Epithelial cell of esophagus (primary cell): ENCODE measurements around the gene AMH.

ENCODE experiments used
- DNase-seq: peaks from one replicate; pipeline ENCODE4 v3.0.0; 2010; ENCODE audit warnings: low read depth
- H3K4me3 ChIP-seq: 2 replicates; pipeline ENCODE4 v1.5.1; 2011; ENCODE audit warnings: mild to moderate bottlenecking, low read length, control low read depth
- TF ChIP-seq, protein P1 (sequence below): IDR thresholded peaks from 2 replicates; pipeline ENCODE4 v1.5.1; 2011; ENCODE audit warnings: low read depth, mild to moderate bottlenecking, low read length, control low read depth, inconsistent platforms; ENCODE audit not compliant: insufficient read depth; ENCODE audit errors: missing control alignments

AMH gene

GRCh38 chr19:2226051-2226839, 22.9 kb upstream of the AMH start:
- TF ChIP-seq, protein P1, sequence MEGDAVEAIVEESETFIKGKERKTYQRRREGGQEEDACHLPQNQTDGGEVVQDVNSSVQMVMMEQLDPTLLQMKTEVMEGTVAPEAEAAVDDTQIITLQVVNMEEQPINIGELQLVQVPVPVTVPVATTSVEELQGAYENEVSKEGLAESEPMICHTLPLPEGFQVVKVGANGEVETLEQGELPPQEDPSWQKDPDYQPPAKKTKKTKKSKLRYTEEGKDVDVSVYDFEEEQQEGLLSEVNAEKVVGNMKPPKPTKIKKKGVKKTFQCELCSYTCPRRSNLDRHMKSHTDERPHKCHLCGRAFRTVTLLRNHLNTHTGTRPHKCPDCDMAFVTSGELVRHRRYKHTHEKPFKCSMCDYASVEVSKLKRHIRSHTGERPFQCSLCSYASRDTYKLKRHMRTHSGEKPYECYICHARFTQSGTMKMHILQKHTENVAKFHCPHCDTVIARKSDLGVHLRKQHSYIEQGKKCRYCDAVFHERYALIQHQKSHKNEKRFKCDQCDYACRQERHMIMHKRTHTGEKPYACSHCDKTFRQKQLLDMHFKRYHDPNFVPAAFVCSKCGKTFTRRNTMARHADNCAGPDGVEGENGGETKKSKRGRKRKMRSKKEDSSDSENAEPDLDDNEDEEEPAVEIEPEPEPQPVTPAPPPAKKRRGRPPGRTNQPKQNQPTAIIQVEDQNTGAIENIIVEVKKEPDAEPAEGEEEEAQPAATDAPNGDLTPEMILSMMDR = no peak
- DNase-seq = no peak

DNA sequence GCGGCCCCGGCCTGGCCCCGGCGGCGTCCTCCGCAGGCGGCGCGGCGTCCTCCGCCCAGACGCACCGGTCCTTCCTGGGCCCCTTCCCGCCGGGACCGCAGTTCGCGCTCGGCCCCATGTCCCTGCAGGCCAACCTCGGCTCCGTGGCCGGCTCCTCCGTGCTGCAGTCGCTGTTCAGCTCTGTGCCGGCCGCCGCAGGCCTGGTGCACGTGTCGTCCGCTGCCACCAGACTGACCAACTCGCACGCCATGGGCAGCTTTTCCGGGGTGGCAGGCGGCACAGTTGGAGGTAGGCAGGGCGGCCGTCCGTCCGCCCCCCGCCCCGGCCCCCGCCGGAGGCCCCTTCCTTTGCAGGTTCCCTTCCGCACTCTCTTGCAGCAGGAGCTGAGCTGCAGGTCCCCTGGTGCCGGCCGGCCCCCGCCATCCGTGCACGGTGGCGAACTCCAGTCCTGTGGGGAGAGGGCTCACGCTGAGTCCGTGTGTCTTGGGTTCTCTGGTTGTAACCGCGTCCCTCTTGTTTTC, 22.2 kb upstream of the AMH start:
- no peak overlapping the region for H3K4me3 ChIP-seq
- DNase-seq = no peak
- TF ChIP-seq, protein P1 = no peak

More at GRCh38 chr19:2226051-2226839, 22.9 kb upstream of the AMH start:
- no peak overlapping the region for H3K4me3 ChIP-seq

- TF ChIP-seq, protein P1 = no peak
- no peak for DNase-seq
- H3K4me3 ChIP-seq = no peak overlapping the region
Observed at GRCh38 chr19:2227415-2228156, 21.5 kb upstream of the AMH start.

DNA sequence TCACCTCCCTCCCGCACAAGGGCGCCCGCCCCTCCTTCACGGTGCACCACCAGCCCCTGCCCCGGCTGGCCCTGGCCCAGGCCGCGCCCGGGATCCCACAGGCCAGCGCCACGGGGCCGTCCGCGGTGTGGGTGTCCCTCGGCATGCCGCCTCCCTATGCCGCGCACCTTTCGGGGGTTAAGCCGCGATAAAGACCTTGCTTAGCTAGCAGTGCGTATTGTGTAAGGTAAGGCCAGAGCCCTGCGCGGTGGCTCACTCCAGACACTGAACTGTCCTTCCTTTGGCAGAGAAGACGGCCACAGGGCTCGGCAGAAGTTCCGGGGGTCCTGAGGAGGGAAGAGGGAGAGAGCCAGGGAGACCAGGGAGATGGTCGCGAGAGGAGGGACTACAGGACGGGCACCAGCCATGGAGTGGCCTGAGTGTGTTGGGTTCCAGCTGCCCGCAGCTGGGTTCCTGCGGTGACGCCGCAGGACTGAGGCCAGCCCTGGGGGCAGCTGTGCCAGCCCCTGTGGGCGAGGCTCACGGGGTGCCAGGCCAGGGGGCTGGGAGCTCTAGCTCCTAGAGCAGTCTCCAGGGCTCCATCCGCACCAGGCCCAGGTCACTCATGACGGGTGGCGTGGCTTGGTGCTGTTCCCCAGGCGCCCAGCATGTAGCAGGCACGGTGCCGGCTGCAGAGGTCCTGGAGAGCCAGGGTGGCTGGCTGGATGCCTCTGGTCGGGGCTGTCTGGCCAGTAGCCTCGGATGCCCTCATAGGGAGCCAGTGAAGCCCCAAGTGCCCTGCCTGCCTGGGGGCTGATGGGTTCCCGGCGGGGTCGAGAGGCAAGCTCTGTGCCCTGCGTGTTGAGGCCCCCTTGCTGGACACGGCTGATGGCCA, 20.7 kb upstream of the AMH start:
- TF ChIP-seq, protein P1 = no peak
- DNase-seq = no peak
- H3K4me3 ChIP-seq = no peak overlapping the region

DNA sequence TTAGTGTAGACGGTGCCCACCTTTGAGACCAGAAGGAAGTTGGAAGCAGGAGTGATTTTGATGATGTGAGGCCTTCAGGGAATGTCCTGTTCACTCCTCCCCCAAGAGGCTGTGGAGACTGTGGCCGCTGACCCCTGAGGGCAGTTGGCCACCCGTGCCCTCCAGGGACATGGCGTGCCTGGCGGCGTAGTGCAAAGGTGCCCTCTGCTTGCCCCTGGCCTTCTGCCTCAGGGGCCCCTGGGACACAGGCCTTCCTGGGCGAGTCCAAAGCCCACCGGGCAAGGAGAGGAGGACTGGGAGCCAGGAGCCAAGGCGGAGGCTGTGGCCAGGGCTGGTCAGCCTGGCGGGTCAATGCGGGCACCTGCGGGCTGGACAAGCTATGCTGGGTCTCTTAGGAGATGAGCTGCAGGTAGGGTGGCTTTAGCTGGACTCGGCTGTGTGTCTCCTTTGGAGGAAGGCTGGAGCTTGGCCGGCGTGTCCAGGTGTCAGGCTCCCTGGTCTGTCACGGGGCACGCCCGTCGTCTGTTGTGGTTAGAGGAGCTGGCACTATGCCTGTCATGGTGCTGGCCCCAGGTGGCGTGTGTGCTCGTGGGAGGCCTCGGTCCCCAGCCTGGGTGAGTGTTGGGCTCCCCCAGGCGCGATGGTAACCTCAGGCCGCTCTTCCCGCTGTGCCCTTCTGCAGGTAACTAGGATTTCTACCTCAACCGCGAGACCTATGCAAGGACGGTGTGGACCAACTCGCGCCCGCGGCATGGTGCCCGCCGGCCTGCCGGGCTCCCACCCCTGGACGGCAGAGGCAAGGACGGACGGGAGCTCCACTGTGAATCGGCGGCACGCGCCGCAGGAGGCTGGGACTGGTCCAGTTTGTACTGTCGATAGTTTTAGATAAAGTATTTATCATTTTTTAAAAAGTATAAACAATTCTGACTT, 19.8 kb upstream of the AMH start:
- DNase-seq = no peak
- H3K4me3 ChIP-seq = no peak overlapping the region
- TF ChIP-seq, protein P1 = no peak
